Heart left ventricle (tissue), 16 donors: ENCODE data around the gene KRTAP10-1. TPM values are rescaled to one million over a fixed set of nuclear protein-coding genes. Genes with fewer than 3 reads are reported as not detected.

Experiments
- ATAC-seq, 4 donors: fragments of 200-7000 bp; cut with Tn5 transposase; one replicate each; pipeline ENCODE4 v1.9.1; 2020 to 2022; ENCODE audit warnings: moderate library complexity in 4 of 4, mild to moderate bottlenecking in 3 of 4, moderate number of reproducible peaks in 1 of 4
- DNase-seq, 5 donors: peaks; one replicate each; pipeline ENCODE4 v3.0.0-alpha.2; 2020
- H3K27ac ChIP-seq, 12 donors: fragments of 200-600 bp; sonication (generic) in 4 of 12; one replicate each; pipeline versions ENCODE4 v1.5.0 to v1.8.0; 2016 to 2022; ENCODE audit warnings: mild to moderate bottlenecking in 2 of 12
- H3K27me3 ChIP-seq, 9 donors: fragments of 200-600 bp; sonication (generic) in 2 of 9; one replicate each; pipeline versions ENCODE4 v1.5.1 to v1.8.0; 2016 to 2022; ENCODE audit warnings: mild to moderate bottlenecking in 3 of 9
- H3K36me3 ChIP-seq, 9 donors: fragments of 200-600 bp; sonication (generic) in 2 of 9; one replicate each; pipeline versions ENCODE4 v1.5.0 to v1.8.0; 2018 to 2022; ENCODE audit warnings: mild to moderate bottlenecking in 2 of 9
- H3K4me1 ChIP-seq, 12 donors: fragments of 200-600 bp; sonication (generic) in 4 of 12; one replicate each; pipeline versions ENCODE4 v1.5.0 to v1.8.0; 2016 to 2022; ENCODE audit warnings: mild to moderate bottlenecking in 3 of 12
- H3K4me3 ChIP-seq, 12 donors: fragments of 200-600 bp; sonication (generic) in 4 of 12; one replicate each; pipeline versions ENCODE4 v1.5.0 to v1.8.0; 2017 to 2022; ENCODE audit warnings: mild to moderate bottlenecking in 9 of 12, moderate library complexity in 4 of 12
- H3K9me3 ChIP-seq, 12 donors: fragments of 200-600 bp; sonication (generic) in 4 of 12; one replicate each; pipeline versions ENCODE4 v1.5.0 to v1.8.0; 2016 to 2022; ENCODE audit warnings: mild to moderate bottlenecking in 1 of 12
- CTCF ChIP-seq, 12 donors: fragments of 200-600 bp; sonication (generic) in 4 of 12; IDR thresholded peaks; one replicate each; pipeline versions ENCODE4 v1.5.0 to v1.8.0; 2018 to 2022; ENCODE audit warnings: antibody characterized with exemption in 12 of 12, mild to moderate bottlenecking in 5 of 12
- POLR2A ChIP-seq, 2 donors: fragments of 450-650 bp; IDR thresholded peaks; one replicate each; pipeline ENCODE4 v1.6.1; 2017; ENCODE audit warnings: antibody characterized with exemption in 2 of 2, mild to moderate bottlenecking in 2 of 2, moderate library complexity in 2 of 2
- WGBS, 4 donors: extraction: QIAGEN DNeasy Blood & Tissue Kit in 2 of 4; methylation state at CpG; one replicate each; pipeline versions ENCODE4 v1.1.5 to v1.1.7; 2013 to 2018; 5-methylcytosine and 5-hydroxymethylcytosine counted together
- intact Hi-C, 10 donors: fragments of 100-400 bp; cut with DNase I; formaldehyde crosslinking; loops; one replicate each; pipeline versions ENCODE4 v1.11.1 to v1.14.2; 2022
- polyA plus RNA-seq, 2 donors: library from polyadenylated mRNA; stranded (reverse); fragments of 200-250 nt; gene quantifications; one replicate each; pipeline ENCODE4 v1.2.3, GENCODE V29; 2013
- total RNA-seq, 9 donors: library from RNA; depleted of rRNA in 2 of 9; stranded (reverse); fragments of >200 nt in 2 of 9; fragmentation: NEBNext Ultra II Directional in 3 of 9; extraction: Animal tissue kit (Norgen Biotek cat#: 25700) in 3 of 9; gene quantifications; one replicate each; pipeline versions ENCODE4 v1.1.0 to v1.2.4, GENCODE V29; 2016 to 2023
- donor health status: ischemic (EF 13 %, LVEDD 7.1; RV severe dilation, severe dysfunction).
- donor health status: healthy with polysubstance abuse.
- donor health status: DM: no; HTN: yes; CAD: no.
- donor health status: DM: no; HTN: no; CAD: no.
- donor health status: ischemic (EF 25% LVEDD 6.9; RV normal size, moderate dysfunction).
- donor health status: ischemic (EF 25% LVEDD 5.7; RV mildly dilated, moderate dysfunction).
- donor health status: healthy.
- donor health status: DM: yes; HTN: yes; CAD: no.
- donor health status: ischemic (EF 35%, LVEDD 5.7; RV mildly dilated, moderate dysfunction).
- donor health status: nonischemic (EF 11% LVEDD 7.7; RV severe dilation, severe dysfunction).
- donor health status: DM: yes; HTN: yes; CAD: no.
- donor health status: PGD.
- donor health status: ischemic (EF 29% LVEDD 5.4; RV normal size, mild dysfunction).
- donor health status: nonischemic (EF 23%, LVEDD 6.1; RV moderate dilation, normal function).

Gene KRTAP10-1
- total and polyA plus RNA-seq, 11 donors: not detected

GRCh38 chr21:44544566-44544965 lies 4.6 kb upstream of the KRTAP10-1 start:
- Histone ChIP-seq H3K27me3 (peaks cover 0 to 30% (median 0%) of the 10 kb centered on the region in 9 donors), H3K4me1 (no peaks in the 10 kb centered on the region), H3K27ac (no peak overlapping the region), H3K36me3 (no peaks in the 10 kb centered on the region), H3K9me3 (peaks cover 0 to 45% (median 6%) of the 10 kb centered on the region in 12 donors), H3K4me3 (no peak overlapping the region)
- intact Hi-C loops: no loop called here
- WGBS, 4 donors: 72 to 74% (median 73%) methylated on average over 3 of the region's 3 CpGs
- TF ChIP-seq POLR2A (IDR thresholded peaks at IDR 0.05) (no peak), CTCF (IDR thresholded peaks at IDR 0.05) (no peak)
- no peak for ATAC-seq
- peak in 1 of 5 donors; percentile 20 for DNase-seq

- DNase-seq: no peak
- ATAC-seq: no peak
Observed at GRCh38 chr21:44542716-44543115, 2.7 kb upstream of the KRTAP10-1 start.

GRCh38 chr21:44540741-44541288 lies 820 bp upstream of the KRTAP10-1 start:
- H3K36me3 ChIP-seq: no peaks in the 10 kb centered on the region
- intact Hi-C loops: no loop called here
- no peaks in the 10 kb centered on the region for H3K4me1 ChIP-seq
- WGBS, 4 donors: 57 to 68% (median 66%) methylated on average over 11 of the region's 11 CpGs
- ATAC-seq (no peak), DNase-seq (peak in 1 of 5 donors; percentile 19)
- H3K27me3 ChIP-seq: peaks cover 0 to 11% (median 0%) of the 10 kb centered on the region in 9 donors
- no peak overlapping the region for H3K27ac ChIP-seq
- H3K4me3 ChIP-seq: no peak overlapping the region
- TF ChIP-seq POLR2A (IDR thresholded peaks at IDR 0.05) (no peak), CTCF (IDR thresholded peaks at IDR 0.05) (no peak)
- peaks cover 0 to 25% (median 2%) of the 10 kb centered on the region in 12 donors for H3K9me3 ChIP-seq

More at GRCh38 chr21:44542716-44543115, 2.7 kb upstream of the KRTAP10-1 start:
- Histone ChIP-seq H3K36me3 (no peaks in the 10 kb centered on the region), H3K27me3 (peaks cover 0 to 11% (median 0%) of the 10 kb centered on the region in 9 donors), H3K4me3 (no peak overlapping the region), H3K9me3 (peaks cover 0 to 44% (median 6%) of the 10 kb centered on the region in 12 donors), H3K27ac (no peak overlapping the region), H3K4me1 (no peaks in the 10 kb centered on the region)
- TF ChIP-seq POLR2A (IDR thresholded peaks at IDR 0.05) (no peak), CTCF (IDR thresholded peaks at IDR 0.05) (no peak)
- intact Hi-C loops: no loop called here
- WGBS, 4 donors: 71 to 82% (median 78%) methylated on average over 1 of the region's 1 CpG

- WGBS, 4 donors: 69 to 83% (median 76%) methylated on average over 12 to 14 of the region's 14 CpGs
- ATAC-seq (peak in 1 of 4 donors; percentile 13), DNase-seq (no peak)
- TF ChIP-seq CTCF (IDR thresholded peaks at IDR 0.05) (no peak), POLR2A (IDR thresholded peaks at IDR 0.05) (no peak)
- Histone ChIP-seq H3K36me3 (no peaks in the 10 kb centered on the region), H3K4me1 (no peaks in the 10 kb centered on the region), H3K27me3 (peaks cover 0 to 11% (median 0%) of the 10 kb centered on the region in 9 donors), H3K9me3 (peaks cover 0 to 23% (median 0%) of the 10 kb centered on the region in 12 donors), H3K4me3 (no peak overlapping the region), H3K27ac (no peak overlapping the region)
- intact Hi-C loops: no loop called here
Observed at GRCh38 chr21:44539046-44539445, 949 bp downstream of the KRTAP10-1 start.
